Measurements from ENCODE around the gene GAB2.

The GAB2 gene

DNA sequence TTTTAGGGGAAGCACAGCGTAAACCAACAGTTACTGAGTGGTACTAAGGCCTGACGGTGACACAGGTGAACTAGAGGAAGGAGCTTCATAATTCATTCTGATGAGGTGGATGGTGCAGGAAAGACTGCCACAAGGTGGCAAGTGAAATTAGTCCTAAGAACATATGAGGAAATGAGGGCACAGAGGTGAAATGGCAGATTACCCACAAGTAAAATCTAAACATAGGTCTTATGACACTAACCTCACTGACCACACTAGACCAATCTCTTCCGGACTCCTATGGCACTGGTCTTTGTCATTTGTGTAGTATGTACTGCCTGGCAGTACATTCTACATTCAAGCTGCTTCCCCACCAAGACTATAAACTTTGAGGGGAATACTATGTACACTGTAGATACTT lies 20.2 kb downstream of the GAB2 start:
- no peak for DNase-seq

DNA sequence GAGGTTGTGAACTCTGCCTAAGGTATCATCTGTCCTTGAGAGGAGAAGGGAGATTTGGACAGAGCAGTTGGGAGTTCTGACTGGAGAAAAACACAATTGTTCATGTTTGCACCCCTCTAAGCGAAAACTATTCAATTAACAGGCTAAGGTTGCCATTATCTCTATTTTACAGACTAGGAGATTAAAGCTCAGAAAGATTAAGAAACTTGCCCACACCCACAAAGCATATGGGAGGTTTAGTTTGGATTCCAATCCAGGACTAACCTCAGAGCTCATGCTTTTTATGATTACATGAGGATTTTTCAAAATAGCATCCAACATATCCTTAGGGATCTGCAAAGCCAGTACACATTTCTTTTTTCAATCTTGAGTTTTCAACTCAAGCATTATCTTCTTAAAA lies 22.0 kb downstream of the GAB2 start:
- DNase-seq = no peak

DNA sequence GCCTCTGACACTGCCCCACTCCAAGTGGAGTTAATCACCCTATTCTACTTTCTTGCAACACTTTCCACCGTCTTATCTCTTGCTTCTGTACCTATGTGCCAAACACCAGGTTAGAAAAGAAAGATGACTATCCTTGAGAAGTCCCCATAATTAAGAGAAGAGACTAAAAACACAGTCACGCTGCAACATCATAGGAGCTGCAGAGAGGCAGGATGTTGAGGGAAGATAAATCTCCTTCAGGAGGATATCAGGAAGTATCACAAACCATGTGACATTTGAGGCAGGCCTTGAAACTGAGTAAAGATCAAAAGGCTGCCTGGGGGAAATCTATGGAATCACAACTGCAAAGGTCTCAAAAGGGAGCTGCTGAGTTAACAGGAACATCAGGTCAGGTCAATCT lies 24.8 kb downstream of the GAB2 start:
- DNase-seq = no peak

DNA sequence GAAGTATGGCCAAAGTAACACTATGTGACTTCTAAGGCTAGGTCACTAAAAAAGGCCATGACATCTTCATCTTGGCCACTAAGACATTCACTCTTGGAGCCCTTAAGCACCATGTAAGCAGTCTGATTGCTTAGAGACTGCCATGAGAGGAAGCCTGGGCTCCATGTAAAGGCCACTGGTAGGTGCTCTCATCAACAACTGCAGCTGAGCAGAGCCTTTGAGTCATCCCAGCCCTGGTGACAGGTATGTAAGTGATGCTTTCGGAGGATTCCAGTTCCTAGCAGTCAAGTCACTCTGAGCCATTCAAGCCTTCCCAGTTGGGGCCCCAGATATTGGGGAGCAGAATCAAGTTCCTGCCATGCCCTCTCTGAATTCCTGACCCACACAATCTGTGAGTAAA lies 26.2 kb downstream of the GAB2 start:
- no peak for DNase-seq

DNA sequence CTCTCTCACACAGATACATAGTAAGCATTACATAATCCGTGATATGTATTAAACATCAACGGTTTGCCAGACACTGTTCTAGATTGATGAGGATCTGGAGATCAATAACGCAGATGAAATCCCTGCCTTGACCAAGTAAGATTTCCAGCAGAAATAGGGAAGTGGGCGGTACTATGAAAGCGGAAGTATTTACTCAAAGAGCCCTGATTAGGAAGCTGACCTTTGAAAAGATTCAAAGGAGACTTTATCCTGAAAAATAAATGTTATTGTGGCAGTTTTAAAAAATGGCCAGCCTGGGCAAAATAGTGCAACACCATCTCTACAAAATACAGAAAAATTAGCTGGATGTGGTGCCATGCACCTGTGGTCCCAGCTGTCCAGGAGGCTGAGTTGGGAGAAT lies 26.8 kb downstream of the GAB2 start:
- DNase-seq = no peak

DNA sequence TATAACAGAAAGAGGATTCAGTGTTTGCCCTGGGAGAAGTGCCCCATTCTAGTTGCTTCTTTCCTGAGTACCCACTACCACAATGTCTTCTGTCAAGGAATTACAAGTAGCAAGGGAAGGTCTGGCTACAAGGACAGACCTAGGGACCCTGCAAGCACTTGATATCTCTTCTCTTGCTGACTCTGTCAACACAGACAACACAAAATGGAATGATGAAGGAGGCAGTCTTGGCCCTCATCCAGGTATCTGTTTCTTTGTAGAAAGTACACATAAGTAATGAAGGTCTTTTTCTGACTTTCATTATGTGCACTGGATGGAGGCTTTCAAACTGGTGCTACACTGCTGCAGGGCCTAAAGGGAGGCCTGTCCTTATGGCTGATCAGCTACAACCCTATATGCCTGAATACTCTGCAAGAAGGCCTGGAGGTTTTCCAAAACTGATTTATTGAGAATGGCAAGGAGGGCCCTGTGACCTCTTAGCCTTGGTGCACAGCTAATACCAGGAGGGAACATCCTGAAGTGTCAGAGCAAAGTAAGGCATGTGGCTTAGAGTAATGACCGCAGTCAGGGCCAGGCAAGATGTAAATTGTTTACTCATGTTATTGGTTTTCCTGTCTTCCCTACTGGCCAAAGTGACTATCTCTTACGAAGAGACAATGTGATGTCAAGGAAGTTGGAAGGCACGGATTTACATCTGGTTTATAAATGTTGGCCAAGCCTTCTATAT lies 31.2 kb downstream of the GAB2 start:
- no peak for DNase-seq

DNA sequence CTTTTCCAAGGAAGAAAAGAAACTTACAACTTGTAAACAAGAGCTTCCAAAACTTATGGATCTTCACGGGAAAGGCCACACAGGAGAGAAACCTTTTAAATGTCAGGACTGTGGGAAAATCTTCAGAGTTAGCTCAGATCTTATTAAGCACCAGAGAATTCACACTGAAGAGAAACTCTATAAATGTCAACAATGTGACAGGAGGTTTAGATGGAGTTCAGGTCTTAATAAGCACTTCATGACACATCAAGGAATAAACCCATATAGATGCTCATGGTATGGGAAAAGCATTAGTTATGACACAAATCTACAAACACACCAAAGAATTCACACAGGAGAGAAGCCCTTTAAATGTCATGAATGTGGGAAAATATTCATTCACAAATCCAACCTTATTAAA lies 32.4 kb downstream of the GAB2 start:
- DNase-seq = no peak

DNA sequence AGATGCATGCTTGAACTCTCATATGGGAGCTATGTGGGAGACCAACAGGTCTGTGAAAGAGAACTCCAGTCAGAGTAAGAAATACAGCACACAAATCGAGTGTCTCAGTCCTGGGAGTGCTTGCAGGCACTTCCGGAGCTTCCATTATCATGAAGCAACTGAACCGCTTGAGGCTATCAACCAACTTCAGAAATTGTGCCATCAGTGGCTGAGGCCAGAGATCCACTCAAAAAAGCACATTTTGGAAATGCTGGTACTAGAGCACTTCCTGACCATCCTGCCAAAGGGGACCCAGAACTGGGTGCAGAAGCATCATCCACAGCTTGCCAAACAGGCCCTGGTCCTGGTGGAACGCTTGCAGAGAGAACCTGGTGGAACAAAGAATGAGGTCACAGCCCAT lies 33.4 kb downstream of the GAB2 start:
- no peak for DNase-seq

DNA sequence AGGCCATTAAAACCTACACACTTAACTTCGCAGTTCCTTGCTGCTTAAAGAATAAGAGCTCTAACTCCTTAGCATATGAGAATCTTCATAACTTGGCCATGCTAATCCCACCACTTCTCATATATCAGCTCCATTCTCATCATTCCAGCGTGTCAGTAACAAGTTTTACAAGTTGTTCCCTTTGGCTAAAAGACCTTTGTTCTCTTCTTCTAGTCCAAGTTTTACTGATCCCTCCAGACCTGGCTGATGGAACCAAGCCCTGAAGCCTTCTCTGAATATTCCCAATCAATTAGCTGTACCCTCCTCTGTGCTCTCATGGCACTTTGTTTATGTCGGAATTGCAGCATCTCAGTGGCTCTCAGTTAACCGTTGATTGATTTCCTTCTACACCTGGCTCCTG lies 35.8 kb downstream of the GAB2 start:
- DNase-seq = no peak

DNA sequence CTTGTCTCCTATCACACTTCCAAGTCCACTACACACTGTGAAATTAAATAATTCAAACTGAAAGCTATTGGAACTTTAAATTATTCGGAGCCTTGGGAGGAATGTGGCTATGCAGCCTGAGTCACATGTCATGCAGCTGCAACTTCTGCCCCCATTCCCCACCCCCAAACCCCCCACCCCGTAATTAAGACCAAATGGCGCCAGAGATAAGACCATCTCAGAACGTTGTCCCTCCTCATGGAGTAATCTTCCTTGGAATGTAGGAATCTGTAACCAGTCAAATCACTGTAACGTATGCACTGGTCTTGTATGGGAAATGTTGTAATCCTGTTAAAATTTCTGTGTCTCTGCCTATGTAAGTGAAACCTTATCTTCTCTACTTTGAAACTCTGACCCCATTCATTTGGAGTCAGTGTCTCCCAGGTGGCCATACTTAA lies 37.0 kb downstream of the GAB2 start:
- DNase-seq = no peak

DNA sequence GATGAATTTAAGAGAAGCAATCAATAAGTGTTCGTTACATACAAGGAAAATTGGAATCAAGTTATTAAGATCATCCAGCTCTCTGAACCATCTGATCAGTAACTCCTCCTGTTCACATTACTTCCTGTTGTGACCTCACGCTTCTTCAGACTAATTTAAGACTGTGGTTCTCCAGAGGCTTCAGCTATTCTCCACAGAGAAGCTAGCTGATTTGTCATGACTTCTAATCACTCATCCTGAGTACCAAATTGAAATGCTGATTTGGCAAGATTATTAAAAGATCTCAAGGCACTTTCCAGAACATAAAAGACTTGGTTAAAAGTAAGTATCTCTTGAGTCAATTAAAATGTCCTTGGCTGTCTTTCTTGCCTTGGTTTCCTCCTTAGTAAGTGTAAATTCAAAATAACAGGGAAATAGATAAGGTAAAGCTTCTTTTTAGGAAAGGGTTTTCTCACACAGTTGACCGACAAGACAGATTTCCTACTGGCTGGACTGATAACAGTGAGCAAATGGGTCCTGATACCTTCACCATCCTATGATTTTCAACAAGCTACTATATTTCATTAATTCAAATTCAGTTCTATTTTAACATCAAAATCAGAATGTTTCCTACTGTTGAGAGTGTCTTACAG lies 38.5 kb downstream of the GAB2 start:
- DNase-seq = no peak

DNA sequence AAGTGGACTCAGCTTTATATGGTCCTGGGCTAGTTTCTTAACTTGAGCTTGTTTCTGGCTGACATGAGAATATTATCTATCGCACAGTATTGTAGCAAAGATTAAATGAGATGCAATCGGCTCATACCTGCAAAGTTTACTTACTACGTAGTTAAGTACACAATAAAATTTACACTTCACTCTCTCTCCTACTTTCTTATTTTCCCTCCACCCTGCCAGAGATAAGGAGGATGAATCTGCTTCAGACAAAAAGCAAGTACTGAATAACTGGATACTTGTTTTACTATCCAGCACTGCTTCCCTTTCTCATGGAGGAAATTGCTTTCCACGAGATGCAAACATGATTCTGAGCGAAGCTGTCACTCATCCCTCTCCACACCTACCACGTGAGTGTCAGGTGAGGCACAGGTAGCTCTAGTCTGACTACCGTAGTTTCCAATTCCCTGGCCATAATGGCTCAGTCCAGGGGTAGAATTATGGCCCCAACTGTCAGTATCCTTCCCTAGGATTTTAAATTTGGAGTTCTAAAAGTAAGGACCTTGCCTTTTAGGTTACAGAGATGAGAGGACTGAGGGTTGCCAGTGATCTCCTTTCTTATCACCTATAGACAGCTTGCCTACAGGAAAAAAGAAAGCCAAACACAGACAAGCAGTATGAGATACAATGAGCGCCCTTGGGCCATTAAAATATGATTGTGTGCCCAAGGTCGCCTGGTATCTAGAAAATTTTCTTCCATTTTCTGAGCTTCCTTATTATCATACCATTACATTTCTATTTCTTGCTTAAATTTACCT lies 39.8 kb downstream of the GAB2 start:
- DNase-seq = no peak

DNA sequence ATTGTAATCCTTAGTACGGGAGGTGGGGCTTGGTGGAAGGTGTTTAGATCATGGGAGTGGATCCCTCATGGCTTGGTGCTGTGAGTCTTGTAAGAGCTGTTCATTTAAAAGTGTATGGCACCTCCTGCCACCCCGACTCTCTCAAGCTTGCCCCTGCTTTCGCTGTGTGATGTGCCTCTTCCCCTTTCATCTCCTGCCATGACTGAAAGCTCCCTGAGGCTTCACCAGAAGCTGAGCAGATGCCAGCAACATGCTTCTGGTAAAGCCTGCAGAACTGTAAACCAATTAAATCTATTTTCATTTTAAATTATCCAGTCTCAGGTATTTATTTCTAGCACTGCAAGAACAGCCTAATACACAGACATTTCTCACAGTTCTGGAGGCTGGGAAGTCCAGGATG lies 40.8 kb downstream of the GAB2 start:
- DNase-seq = no peak

DNA sequence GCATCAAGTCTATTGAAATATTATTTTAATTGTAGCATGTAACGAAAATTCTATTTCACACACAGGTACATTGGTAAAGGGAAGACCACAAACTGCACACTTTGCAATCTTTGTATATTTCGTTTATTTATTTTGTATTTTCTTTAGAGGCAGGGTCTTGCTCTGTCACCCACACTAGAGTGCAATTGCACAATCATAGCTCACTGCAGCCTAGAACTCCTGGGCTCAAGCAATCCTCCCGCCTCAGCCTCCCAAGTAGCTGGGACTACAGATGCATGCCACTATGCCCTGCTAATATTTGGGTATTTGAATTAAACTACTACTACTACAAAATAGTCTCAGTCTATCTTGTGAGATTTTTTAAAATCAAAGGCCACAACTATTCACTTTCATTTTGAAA lies 42.7 kb downstream of the GAB2 start:
- DNase-seq = no peak

DNA sequence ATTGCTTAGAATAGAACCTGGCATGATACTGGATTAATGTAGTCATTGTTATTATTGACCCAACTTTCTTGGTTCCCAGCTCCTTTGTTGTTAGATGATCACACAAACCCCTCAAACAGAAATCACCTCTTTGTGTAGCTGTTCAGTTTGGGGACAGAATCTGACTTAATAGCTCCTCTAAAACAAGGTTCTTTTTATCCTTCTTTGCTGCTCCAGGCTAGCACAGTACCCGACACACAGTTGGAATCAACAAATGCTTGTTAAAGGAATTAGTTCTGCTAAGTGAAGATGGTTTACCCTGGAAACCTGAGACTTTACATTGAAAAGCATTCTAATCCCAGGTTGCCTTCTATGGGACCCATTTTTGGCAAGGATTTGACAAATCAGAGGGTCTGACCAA lies 43.9 kb downstream of the GAB2 start:
- no peak for DNase-seq

DNA sequence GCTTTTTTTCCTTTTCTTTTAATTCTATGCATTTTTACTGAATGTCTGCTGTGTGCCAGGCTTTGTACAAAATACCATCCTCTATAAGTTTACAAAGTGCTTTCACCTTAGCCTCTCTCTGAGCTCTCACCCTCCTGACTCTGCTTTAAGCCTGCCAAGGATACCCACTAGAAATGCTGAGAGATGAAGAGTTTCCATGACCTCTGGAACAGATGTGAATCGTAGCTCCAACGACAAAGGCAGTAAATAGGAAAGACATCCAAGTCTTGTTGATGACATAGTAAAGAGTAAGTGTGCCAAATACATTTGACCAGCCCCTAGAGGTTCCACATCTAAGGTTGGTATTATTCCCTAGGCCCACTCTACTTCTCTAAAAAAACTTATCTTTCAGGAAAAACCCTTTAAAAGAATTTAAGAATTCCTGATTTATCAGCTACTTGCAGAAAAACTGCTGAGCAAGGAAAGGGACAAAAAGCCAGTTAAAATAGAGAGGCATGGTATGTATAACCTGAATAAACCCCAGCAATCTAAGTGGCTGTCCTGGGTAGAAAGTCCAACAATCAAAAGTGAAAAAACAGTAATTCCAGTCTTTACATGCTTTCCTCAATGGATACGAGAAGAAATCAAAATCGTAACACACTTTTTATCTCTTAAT lies 45.4 kb downstream of the GAB2 start:
- DNase-seq = no peak

DNA sequence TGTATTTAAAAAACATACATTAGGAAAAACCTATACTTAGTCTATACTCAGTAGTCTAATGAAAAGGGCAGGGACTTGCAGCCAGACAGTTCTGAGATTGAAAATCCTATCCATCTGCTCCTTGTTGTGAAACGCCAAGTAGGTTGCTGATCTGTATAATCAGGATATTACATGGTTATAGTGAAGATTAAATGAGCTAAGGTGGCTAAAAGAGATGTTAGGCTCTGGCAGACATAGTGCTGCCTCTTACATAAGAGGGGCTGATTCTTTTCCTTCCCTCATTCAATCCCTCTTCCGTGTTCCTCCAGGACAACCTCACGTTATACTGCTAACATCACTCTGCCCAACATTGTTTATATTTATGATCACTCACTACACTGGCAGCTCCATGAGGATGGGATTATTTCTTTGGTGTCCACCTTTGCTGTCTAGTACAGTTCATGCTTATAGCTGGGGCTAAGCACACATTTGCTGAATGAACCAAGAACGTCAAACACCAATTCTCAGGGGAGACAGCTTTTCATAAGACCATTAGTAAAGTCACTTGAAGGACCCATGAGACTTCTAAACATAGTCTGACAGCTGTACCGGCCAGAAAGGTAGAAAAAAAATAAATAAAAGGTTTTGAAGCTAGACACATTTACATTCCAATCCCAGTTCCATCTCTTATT lies 46.3 kb downstream of the GAB2 start:
- DNase-seq = no peak

DNA sequence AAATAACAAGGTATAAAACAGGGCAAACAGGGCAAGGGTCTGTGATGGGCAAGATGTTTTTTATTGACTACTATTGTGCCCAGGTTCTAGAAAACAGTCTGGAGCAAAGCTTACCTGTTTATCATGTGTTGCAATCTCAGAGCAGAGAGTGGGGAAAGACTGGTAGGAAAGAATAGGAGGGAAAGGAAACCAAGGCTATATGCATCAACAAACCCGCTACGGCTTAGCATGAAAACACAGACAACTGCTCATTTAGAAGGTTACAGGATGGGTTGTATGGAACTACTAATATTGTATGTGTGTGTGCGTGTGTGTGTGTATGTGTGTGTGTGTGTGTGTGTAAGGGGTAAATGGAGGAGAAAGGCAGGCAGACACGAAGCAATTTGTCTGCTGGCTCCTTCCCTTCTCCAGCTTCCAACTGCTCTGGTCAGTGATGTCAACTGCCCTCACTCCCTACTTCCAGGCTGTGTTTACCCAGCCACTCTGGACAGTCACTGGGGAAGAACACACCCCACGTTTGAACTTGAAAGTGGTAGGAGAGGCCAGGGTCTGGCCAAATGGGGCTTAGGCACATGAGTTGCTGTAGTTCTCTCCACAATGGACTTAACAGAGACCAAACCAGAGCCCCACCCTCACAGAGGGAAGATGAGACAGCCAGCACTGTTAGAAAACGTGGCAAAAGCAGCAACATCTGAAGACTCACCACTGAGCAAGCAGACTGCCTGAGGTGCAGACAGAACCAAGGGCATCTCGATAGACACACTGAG lies 47.0 kb downstream of the GAB2 start:
- DNase-seq = no peak

DNA sequence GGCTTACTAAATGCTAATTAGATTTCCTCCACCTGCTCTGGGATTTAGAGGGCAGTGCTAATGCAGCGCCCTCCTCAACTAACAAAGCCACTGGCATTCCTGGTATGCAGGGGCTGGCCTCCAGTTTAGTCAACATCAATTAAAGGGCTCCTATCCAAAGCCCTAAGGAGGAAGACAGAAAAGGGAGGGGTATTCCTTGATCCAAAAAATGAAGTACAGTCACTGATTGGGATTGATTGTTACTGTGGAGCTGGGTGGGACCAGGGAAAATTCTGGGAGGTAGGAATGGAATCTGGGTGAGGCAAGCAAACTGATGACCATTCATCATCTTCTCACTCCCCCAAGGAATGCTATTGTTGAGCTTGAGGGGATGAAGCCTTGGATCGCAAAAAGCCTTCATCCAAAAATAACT lies 52.2 kb downstream of the GAB2 start:
- DNase-seq = no peak

DNA sequence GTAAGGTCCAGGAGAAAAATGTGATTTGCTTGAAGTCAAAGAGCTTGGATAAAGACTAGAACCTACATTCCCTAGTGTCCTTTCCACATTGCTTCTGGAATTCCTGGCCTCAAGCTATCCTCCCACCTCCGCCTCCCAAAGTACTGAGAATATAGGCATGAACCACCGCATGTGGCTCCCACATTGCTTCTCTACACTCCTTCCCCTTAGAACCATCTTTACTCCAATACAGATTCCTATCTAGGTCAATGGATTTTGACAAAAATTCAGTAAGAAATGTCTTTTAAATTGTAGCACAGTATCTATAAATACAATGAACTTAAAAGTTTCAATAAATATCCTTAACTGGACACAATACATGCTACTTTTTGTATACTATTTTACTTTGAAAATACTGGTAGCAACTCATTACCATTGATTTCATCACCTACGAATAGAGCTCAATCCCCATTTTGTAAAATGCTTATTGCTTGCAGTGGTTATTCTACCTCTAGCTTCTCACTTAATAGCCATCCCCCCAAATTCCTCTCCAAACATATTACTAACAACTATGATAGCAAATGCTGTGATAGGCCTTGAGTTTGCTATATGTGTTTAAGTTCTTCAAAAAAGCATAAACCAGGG lies 53.4 kb downstream of the GAB2 start:
- DNase-seq = no peak

DNA sequence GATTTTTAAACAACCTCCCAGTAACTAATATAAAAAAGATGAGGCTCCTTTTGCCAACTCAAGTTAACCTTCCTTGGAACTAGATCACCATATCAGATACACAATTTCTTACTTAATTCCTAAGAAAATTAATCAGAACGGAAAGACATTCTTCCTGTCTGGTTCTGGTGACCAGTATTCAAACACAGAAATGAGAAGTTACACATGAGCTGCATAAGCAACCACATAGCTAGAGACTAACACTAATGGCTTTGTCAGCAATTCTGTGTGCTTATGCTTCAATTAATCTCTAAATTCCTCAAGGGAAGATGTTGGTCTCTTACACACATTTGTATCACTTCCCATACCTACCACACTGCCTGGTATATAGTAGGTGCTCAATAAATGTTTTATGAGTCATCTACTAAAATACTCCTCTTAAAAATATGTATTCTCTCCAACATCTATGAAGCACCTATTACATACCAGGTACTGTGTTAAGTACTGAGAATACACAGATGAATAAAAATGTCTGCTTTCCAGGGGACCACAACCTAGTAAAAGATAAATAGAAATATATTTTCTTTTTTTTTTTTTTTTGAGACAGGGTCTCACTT lies 54.5 kb downstream of the GAB2 start:
- no peak for DNase-seq
